ENCODE data around the gene TOP2A. TPM values are rescaled to one million over a fixed set of nuclear protein-coding genes. Genes with fewer than 3 reads are reported as not detected.

TOP2A gene
- total RNA-seq, 1 experiment from 2014 or later = 230 TPM

DNA sequence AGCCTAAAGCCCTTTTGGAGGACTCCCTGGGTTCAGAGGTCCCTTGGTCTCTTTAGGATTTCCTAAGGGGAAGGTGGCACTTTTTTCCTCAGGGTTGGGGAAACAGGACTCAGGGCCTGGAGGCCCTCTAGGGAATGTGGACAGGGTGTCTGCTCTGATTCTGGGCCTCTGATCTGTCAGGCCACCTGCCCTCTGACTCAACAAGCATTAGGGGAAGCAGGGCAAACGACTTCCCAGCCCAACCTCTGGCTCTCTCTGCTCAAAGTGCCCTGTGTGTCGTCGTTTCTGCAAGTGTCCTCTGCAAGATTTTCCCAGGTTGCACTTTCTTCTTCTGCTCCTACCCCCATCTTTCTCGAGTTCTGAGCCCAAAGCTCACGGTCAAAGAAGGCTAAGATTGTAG lies 18.9 kb upstream of the TOP2A start:
- no peak overlapping the region for H3K4ac ChIP-seq (ENCODE audit: low read depth, low read length)
- no CpG with 5 or more reads among the region's 5 CpGs for WGBS (ENCODE audit: extremely low coverage, insufficient read length, low lambda C conversion rate)
- no peaks in the 10 kb centered on the region for H3K79me1 ChIP-seq (ENCODE audit: insufficient read depth, low read depth, low read length, poor library complexity, severe bottlenecking)
- Mint-ChIP-seq H3K27ac (no peak overlapping the region), H3K27me3 (ENCODE audit: low read depth) (peaks cover 5% of the 10 kb centered on the region), H3K4me3 (no peak overlapping the region), H3K36me3 (ENCODE audit: insufficient read depth in 1 of 3, low read depth in 3 of 3) (no peaks in the 10 kb centered on the region), H3K9me3 (no peaks in the 10 kb centered on the region), H3K4me1 (peaks cover 10 to 12% of the 10 kb centered on the region in 2 experiments)
- no peak overlapping the region for H2BK20ac ChIP-seq (ENCODE audit: low read depth, low read length, poor library complexity, severe bottlenecking)
- H3K4me1 ChIP-seq (ENCODE audit: insufficient read depth, low read length) = no peaks in the 10 kb centered on the region
- TF ChIP-seq, protein P1, sequence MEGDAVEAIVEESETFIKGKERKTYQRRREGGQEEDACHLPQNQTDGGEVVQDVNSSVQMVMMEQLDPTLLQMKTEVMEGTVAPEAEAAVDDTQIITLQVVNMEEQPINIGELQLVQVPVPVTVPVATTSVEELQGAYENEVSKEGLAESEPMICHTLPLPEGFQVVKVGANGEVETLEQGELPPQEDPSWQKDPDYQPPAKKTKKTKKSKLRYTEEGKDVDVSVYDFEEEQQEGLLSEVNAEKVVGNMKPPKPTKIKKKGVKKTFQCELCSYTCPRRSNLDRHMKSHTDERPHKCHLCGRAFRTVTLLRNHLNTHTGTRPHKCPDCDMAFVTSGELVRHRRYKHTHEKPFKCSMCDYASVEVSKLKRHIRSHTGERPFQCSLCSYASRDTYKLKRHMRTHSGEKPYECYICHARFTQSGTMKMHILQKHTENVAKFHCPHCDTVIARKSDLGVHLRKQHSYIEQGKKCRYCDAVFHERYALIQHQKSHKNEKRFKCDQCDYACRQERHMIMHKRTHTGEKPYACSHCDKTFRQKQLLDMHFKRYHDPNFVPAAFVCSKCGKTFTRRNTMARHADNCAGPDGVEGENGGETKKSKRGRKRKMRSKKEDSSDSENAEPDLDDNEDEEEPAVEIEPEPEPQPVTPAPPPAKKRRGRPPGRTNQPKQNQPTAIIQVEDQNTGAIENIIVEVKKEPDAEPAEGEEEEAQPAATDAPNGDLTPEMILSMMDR (conservative IDR thresholded peaks at IDR 0.05) = no peak
- H3K9me3 ChIP-seq (ENCODE audit: control insufficient read depth, low read depth, low read length) = no peaks in the 10 kb centered on the region
- no peak overlapping the region for H3K27ac ChIP-seq (ENCODE audit: insufficient read length, low read depth, low read length)
- no peak overlapping the region for H2BK120ac ChIP-seq (ENCODE audit: low read depth, low read length, poor library complexity, severe bottlenecking)
- no peaks in the 10 kb centered on the region for H3K79me2 ChIP-seq (ENCODE audit: insufficient read depth, low read length)
- no peak overlapping the region for H3K9ac ChIP-seq (ENCODE audit: extremely low read depth, insufficient read length, low read length)
- no peak overlapping the region for H3K23ac ChIP-seq (ENCODE audit: insufficient read length, low read depth, low read length)
- no peak overlapping the region for H2BK12ac ChIP-seq (ENCODE audit: insufficient read length, low read depth, low read length)
- no peak overlapping the region for H3K4me2 ChIP-seq (ENCODE audit: insufficient read depth, insufficient read length, low read length)
- no peak overlapping the region for H3K56ac ChIP-seq (ENCODE audit: insufficient read length, low read depth, low read length)
- H2BK15ac ChIP-seq (ENCODE audit: low read depth, low read length) = no peak overlapping the region
- H4K8ac ChIP-seq (replicated peaks; ENCODE audit: insufficient read length, low read depth, low read length) = no peak overlapping the region
- DNase-seq = no peak
- H4K91ac ChIP-seq (ENCODE audit: insufficient read length, low read depth, low read length) = no peak overlapping the region
- H4K5ac ChIP-seq (ENCODE audit: insufficient read length, low read depth, low read length) = no peak overlapping the region
- no peak overlapping the region for H3K14ac ChIP-seq (ENCODE audit: insufficient read depth, low read length)
- no peak overlapping the region for H3T11ph ChIP-seq (ENCODE audit: low read length)
- no peaks in the 10 kb centered on the region for H3K27me3 ChIP-seq (ENCODE audit: insufficient read depth, low read length)
- no peaks in the 10 kb centered on the region for H4K20me1 ChIP-seq (ENCODE audit: control insufficient read depth, insufficient read depth, insufficient read length)
- no peak overlapping the region for H3K18ac ChIP-seq (ENCODE audit: insufficient read length, low read depth, low read length)
- no peaks in the 10 kb centered on the region for H3K23me2 ChIP-seq (ENCODE audit: insufficient read length, low read depth, low read length, poor library complexity, severe bottlenecking)
- H2AK5ac ChIP-seq (ENCODE audit: insufficient read length, low read length) = no peak overlapping the region
- no peak overlapping the region for H2AFZ ChIP-seq (ENCODE audit: low read length)
- H2BK5ac ChIP-seq (ENCODE audit: insufficient read length, low read length) = no peak overlapping the region
